Activated CD4-positive, alpha-beta T cell treated with anti-CD3 and anti-CD28 coated beads, Interleukin-10, Interleukin-2, amounts not matched to agents 100 ng/mL and 50 ng/mL, durations not matched to agents 16 hours and 8 hours (primary cell): ENCODE data around the gene BZW2.
A peak's percentile ranks its signal among the peaks of the same experiment; 100 is the strongest.

Source experiments
- DNase-seq: peaks from one replicate; pipeline ENCODE4 v3.0.0-alpha.2; 2020

BZW2 gene

DNA sequence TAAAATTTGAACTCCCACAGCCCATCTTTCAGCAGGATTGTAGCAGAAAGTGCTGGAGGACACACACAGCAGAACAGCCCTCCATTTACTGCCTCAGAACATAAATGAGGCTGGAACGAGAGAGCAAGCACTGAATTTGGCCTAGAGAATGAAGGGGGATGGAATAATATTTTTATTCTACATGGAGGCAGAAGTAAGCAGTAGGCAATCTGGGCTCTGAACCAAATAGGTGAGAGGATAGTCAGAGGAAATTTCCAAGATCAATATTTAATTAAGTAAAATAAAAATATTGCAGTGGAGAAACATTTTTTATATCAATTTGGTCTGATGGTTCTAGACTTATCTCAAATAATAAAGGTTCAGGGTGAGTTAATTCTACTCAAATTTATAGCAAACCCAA is 78.4 kb downstream of the BZW2 start:
- DNase-seq = no peak

DNA sequence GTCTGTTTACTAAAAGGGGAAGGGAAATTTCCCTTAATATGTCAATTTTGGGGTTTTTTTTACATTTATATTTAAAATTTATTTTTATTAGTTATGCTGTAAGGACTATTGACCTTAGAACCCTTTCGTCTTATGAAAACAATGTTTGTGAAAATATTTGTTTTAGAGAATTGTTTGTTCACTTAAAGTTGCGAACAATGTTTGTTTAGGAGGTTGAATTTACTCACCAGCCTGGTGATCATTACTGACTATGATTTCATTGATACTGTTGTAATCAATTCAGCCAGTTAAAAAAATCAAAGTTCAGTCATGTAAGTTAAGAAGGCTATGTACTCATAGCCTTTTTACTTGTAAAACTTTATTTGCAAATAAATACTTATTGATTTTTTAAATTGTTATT is 80.2 kb downstream of the BZW2 start:
- no peak for DNase-seq

DNA sequence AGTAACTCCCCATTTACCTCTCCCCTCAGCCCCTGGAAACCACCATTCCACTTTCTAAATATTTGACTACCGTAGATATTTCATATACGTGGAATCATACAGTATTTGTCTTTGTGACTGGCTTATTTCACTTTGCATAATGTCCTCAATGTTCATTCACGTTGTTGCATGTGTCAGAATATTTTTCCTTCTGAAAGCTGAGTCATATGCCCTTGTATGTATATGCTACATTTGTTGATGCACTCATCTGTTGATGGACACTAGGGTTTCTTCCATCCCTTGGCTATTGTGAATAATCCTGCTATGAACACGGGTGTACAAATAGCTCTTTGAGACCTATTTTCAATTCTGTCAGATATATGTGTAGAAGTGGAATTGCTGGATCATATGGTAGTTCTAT is 81.8 kb downstream of the BZW2 start:
- DNase-seq = no peak

DNA sequence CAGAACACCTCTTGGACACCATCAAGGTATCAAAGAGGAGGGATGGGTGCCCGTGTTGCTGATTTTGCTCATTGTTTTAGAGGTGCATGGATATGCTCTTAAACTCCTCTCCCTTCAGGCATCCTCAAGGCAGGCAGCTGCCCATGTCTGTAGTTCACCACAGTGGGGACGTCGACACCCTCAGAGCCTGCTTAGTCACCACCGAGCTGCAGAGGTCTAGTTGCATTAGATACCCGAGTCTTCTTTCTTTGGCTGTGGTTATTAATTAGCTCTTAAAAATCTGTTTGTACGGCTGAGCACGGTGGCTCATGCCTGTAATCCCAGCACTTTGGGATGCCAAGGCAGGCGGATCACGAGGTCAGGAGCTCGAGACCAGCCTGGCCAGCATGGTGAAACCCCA is 82.8 kb downstream of the BZW2 start:
- DNase-seq = no peak

DNA sequence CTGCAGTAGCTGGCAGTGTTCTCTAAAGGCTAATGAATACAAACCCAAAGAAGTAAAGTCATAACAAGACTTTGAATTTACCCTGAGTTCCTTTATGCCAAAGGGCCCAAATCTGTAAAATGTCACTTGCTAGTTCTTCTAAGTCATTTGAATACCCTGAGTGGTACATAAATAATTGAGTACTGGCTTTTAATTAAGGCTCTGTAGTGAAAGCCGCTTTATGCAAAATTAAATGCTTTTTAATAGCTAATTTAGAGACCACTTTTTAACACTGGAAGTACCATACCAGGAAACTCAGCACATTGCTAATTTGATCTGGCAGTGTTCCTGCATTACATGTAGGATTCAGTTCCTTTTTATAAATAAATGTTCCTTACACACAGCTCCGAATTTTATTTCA is 83.6 kb downstream of the BZW2 start:
- DNase-seq = no peak

DNA sequence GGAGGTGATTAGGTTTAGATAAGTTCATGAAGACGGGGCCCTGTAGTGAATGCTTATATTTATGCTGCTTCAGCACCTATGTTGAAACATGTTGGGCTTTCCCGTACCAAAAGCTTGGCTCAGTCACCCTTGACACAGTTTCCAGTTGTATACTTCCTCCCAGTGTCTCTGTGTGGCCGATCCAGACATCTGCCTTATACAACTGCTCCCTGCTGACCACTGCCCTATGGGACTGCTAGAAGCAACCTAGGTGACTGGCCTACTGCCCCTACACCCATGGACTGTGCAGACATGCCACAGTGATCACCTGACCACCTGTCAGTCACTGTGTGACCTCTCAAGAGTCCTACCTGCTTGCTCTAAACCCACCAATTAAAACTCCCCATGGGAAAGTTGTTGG is 85.0 kb downstream of the BZW2 start:
- no peak for DNase-seq

DNA sequence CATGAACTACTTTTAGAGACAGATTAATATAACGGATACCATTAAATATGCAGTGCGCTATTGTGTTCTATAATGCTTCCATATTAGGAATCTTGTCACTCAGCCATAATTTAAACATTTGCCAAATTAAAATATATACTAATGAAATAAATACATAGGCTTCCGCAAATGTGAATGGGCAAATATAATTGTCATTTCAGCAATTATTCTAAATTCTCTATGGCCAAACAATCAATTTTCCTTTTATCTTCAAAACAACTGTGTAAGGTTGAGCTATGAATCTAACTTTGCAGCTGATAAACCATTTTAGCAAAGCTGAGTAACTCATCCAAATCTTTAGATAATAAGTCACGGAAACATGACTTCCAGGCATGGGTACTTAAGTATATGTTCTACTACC is 86.8 kb downstream of the BZW2 start:
- no peak for DNase-seq

DNA sequence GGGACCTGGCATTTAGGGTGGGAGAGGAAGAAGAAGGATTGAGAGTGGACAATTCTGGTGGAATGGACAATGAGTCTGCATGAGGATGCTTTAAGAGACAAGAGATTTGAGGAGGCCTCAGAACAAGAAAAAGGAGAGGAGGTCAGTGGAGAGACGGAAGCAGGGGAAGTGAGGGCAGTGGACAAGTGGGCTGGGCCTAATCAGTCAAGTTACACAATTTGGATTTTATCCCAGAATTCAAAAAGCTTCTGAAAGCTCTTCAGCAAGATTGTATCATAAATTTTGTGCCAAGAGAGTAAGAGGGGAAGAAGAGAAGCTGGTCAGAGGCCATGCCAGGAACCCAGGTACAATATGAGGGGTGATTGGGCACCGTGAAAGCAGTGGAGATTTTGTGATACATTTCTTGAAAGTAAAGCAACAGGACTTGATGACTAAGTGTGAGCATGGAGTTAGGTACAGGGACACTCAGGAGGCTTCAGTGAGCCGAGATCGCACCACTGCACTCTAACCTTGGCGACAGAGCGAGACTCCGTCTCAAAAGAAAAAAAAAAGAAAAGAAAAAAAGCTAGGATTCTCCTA is 88.3 kb downstream of the BZW2 start:
- no peak for DNase-seq

DNA sequence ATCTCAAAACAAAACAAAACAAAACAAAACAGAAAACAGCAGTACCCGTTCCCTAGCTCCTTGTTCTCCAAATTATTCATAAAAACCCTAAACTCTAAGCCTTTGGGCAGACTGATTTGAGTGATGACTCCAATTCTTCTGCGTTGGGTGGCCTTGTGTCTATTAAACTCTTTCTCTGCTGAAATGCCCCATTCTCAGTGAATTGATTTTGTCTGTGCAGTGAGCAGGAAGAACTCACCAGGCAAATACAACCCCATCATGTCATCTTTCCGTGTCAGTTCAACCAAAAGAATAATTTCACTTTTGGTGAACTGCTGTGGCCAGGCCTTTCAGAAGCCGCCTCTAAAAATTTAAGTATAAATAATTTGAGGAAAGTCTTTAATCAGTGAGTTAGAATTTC is 89.0 kb downstream of the BZW2 start:
- DNase-seq = no peak

DNA sequence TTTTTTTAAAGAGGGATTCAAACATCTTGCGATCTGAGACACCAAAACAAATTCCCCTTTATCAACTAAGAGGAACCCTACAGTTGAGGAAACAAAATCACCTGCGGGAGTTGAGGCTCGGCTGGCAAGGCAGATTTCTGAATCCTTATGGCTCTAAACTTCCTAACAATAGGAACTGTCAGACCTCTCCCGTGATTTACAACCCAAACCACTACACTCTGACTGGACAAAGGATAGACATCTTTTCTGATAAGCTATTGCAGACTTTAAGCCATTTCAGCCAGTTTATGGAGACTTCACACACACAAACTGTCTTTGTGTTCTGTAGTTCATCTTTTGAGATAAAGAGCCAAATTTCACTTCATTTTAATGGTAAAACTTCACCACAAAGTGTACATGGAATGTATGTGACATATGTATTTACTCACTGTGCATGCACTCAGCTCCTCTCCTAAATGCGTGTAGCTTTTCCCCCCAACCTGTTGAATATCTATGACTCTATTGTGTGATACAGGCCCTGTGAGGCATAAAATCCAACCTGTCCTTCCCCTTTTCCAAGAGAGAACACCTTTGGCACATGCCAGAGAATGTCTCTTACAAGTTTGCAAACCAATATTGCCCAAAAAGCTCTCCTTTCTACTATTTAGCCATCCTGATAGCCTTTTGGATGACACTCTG is 92.2 kb downstream of the BZW2 start:
- no peak for DNase-seq

DNA sequence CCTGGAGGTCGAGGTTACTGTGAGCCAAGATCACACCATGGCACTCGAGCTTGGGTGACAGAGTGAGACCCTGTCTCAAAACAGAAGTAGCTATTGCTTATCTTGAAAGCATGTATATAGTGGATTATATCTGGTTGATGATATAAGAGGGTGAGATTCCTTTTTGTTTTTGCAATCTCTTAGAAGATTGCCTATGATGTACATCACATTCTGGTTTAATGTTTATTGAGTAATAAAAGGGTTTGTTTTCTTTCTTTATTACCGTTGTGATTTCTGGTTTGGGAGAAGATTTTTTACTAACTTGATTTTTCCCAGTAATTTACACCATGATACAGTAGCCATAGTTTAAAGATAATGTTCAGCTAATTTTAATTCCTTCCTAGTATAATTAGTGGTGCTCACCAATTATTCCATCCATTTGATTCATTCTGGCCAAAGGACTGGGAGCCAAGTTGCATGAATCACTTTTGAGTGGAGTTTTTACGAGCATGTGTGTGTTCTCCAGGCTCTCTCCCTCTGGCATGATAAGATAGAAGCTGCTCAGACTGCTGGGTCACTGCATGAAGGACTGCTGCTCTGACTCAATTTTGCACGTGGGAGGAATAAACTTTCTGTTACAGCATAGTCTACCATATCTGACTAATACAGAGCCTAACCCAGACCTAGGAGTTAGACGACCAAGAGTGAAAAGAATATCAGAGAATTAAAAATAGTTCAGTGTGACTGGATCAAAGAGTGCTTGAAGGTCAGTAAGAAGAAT is 94.1 kb downstream of the BZW2 start:
- peak; percentile 52 for DNase-seq

DNA sequence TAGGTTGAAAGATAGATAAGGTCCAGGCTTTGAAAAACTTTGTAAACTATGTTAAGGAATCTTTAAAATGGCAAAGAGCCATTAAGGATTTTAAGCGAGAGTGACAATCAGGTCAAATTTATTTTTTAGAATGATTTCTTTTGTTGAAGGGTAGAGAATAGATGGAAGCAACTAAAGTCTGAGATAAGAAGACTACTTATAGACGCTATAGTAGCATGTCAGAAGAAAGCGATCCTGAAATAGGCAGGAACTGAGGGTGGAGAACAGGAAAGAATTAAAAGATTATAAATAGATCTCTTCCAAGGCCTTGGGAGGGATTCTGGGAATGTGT is 94.6 kb downstream of the BZW2 start:
- DNase-seq = no peak

DNA sequence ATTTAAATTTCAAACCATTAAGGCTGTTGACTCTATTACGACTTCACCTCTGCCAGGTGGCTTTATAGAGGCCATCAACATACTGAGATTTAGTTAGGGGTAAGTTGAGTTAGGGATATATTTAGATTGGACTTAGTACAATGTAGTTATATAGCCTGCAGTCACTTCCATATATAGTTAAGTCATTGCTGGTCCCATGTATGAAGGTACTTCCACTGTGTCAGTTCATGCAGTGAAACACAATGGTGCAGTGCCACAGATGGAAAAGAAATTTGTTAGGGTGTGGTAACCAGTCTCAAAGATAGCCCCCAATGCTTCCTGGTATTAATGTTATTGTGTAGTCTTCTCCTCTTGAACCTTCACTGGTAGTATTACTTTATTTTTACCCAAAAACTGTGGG is 95.0 kb downstream of the BZW2 start:
- DNase-seq = no peak

DNA sequence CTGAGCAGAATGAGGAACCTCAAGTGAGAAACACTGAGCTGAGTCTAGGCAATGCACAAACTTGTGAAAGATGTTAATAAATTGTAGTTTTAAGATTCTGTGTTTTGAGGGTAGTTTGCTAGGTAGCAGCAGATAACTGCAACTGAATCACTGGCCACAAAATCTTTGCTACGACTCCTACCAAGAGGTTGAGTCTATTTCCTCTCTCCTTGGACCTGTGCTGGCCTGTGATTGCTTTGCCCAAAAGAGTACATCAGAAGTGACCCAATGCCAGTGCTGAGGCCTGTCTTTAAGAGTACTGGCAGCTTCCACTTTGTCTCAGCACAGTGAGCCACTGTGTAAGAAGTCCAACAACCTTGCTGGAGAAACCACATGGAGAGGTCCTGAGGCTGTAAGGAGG is 95.7 kb downstream of the BZW2 start:
- DNase-seq = no peak

DNA sequence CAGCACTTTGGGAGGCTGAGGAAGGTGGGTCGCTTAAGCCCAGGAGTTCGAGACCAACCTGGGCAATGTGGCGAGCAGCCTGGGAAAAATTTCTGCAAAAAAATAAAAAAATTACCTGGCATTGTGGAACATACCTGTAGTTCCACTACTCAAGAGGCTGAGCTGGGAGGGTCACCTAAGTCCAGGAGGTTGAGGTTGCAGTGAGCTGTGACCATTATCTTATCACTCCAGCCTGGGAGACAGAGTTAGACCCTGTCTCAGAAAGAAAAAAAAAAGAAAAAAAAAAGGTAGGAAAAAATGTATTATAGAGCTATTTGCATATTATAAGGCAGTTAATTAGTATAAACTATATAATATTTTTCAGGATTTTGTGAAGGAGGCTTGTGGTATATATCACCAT is 96.6 kb downstream of the BZW2 start:
- no peak for DNase-seq

DNA sequence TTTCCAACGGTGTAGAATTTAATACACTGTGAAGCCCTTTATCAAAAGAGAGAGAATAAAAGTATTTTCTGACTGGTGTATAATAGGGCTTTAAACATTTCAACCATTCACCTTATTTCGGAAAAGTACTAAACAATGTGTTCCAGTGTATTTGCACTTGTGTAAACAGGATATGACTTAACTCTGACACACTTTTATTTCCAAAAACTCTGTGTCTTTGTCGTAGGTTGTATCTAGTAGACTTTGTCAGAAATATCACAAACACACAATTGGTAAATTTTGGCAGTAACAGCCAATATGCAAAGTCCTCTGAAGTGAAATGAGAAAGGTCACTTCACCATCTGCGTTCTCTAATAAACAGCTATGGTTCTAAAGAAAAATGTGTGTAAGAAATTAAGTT is 97.3 kb downstream of the BZW2 start:
- no peak for DNase-seq

DNA sequence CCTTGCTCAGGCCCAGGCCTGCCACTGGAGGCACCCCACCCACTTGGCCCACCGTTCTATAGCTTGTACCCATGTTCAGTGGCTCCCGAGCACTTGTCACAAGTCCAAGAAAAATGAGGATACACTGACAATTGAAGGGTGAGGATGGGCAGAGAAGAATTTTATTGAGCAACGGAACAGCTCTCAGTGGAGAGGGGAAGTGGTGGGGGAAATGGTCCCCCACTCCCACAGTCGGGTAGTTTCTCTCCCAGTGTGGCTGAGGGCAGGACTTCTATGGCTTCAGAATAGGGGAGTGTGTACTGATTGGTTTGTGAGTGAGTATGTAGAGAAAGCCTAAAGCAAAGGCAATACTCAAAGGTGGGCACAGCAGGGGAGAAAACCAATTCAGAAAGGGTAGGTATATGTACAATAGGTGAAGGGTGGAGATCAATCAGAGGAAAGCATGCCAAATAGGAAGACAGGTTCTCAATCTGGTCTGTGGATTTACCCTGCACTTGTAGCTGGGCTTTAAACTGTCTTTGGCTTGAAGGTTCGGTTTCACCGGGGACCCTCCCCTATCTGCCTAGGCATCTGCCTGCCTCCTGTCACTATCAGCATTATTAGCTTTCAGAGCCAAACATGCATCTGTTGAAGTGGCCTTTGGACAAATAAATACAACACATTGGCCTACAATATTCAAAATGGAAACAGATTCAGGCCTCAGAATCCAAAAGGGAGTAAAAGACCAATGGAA is 98.7 kb downstream of the BZW2 start:
- DNase-seq = no peak

DNA sequence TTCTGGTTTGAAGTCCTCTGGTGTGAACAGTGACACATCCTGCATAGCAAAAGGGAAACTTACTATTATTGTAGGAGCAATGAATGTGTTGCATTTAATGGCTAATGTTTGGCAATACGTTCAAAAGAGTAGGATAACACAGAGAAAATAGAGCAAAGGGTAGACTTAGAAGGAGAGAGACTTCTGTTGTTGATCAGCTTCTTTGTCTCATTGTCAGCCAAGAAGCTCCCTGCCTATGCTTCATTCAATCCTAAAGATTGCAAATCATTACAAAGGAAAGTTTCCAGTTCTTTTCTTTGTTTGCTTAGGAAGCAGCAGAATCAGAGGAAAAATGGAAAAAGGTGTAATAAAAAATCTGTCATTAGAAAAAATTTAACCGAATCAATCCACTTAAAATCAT is 99.7 kb downstream of the BZW2 start:
- DNase-seq = no peak

DNA sequence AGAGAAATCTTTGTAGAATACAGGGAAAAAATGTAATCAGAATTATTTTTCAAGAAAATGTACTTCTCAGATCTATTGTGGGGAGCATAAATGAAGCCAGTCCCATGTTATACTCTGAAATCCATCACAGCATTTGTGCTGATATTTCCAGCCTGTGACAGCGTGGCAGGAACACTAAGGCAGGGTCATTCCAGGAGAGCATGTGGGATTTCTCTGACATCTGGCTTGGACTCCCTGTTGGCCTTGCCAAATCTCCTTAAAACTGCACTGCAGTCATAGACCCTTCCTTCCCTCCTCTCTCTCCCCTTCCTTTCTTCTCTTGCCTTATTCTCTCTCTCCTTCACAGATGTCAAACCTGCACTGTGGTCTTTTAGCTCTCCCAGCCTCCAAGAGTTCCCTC is 101.1 kb downstream of the BZW2 start:
- no peak for DNase-seq

DNA sequence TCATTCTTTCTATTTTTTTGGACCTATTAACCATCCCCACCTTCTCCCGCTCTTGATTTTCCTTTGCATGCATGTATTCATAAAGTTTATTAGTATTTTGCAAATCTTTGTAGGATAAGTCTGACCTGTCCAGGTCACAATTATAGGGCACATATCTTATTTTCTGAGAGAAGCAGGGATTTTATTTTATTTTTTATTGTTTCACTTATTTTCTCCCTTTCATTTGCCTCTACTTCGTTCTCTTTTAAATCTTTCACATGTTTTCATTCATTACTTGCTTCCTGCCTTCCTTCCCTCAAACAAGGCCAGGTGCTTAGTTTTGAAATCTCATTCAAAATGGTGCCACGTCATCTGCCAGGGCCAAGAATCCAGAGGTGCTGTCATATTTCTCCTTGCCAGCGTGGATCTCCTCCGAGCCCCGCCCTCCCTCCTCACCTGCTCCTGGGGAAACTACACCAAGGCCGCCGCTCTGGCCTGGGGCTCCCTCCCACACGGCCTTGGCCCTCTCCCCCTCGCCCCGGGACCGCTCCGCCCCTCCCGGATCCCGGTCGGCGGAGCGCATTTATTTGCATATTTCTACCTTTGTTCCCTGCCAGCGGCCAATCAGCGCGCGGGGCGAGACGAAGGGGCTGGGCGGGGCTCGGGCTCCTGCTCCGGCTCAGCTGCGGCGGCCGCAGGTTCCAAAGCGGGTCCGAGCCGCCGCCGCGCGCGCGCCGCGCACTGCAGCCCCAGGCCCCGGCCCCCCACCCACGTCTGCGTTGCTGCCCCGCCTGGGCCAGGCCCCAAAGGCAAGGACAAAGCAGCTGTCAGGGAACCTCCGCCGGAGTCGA is 107.3 kb downstream of the BZW2 start, which contains the start of gene TSPAN13:
Gene TSPAN13, plus strand, starts transcription at position 654 of the 830 bp plus-strand sequence. CDS start 213 bp downstream, outside the sequence.
- peak; percentile 83 for DNase-seq

DNA sequence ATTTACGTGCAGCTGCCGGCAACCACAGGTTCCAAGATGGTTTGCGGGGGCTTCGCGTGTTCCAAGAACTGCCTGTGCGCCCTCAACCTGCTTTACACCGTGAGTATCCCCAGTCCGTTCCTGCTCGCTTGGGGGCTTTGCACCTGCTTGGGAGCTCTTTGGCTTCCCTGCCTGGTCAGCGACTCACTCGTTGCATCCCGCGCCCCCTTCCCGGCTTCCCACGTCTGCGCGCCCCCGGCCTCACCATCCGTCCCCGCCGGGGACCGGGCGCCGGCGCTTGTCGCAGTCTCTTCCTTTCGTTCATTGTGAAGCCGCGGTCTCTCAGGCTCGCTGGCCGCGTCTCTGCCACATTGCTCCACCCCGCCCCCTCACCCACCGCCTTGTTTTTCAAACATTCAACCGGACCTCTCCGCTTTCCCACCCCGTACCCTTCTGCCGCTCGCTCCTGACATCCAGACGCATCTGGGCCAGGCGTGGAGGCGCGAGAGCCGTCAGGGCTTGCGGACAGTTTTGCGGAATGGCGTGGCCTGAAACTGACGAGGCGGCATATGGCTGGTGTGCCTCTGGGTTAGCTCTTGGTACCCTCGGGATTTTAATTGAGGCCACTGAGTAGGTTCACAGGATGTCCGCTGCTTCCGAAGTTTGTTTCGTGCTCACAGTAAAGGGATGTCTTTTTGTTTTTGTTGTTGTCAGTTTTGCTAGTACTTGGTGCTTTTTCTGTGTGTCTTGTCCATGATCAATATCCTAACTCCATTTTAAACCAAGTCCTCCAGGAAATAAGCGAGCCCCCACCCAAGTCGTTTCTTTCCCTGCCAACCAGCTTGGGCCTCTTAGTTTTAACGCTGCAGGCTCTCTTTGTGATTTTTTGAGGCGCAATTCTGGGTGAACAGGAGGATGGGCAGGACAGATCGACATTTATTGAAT is 108.2 kb downstream of the BZW2 start:
- peak; percentile 5 for DNase-seq

DNA sequence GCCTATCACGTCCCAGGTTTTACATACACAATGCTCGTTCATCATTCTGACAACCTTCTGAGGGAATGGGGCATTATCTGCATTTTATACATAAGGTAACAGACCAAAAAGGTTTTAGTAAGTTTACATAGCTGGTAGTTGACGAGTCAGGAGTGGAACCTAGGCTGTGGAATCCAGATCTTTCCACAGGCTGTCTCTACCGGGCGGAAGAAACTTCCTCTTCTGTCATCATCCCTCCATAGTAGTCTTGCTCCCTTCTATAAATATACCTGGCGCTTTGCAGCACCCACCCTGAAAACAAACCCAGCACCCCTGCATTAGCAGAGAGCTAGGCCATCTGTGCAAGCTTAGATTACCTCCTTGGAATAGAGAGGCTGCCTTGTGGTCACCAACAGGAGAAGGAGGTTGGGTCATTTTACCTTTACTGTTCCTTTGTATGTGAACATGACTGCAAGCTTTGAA is 108.9 kb downstream of the BZW2 start:
- DNase-seq = no peak
